Neutrophil (primary cell): ENCODE data around the gene NIT1.

ENCODE experiments used
- H3K27ac ChIP-seq: fragments of 200-600 bp; sonication (generic); 2 replicates; pipeline ENCODE4 v1.5.1; 2016; ENCODE audit warnings: mild to moderate bottlenecking, moderate library complexity
- H3K27me3 ChIP-seq: fragments of 200-600 bp; sonication (generic); 2 replicates; pipeline ENCODE4 v1.6.0; 2016; ENCODE audit warnings: mild to moderate bottlenecking
- H3K36me3 ChIP-seq: fragments of 200-600 bp; sonication (generic); 2 replicates; pipeline ENCODE4 v1.5.1; 2017
- H3K4me1 ChIP-seq, 2 experiments: fragments of 200-600 bp in 1 of 2; sonication (generic) in 1 of 2; 1 replicate in 1 of 2; 2 replicates in 1 of 2; pipeline versions ENCODE4 v1.5.1 to v1.6.1; 2013 to 2016; ENCODE audit warnings: low read depth in 1 of 2, low read length in 1 of 2, mild to moderate bottlenecking in 1 of 2, moderate library complexity in 1 of 2; ENCODE audit not compliant: control insufficient read depth in 1 of 2, insufficient read depth in 1 of 2
- H3K4me3 ChIP-seq, 2 experiments: fragments of 200-600 bp in 1 of 2; sonication (generic) in 1 of 2; 1 replicate in 1 of 2; 2 replicates in 1 of 2; pipeline ENCODE4 v1.5.1; 2013 to 2016; ENCODE audit warnings: low read depth in 1 of 2, low read length in 1 of 2, mild to moderate bottlenecking in 1 of 2, moderate library complexity in 1 of 2
- H3K9me3 ChIP-seq: fragments of 200-600 bp; sonication (generic); 2 replicates; pipeline ENCODE4 v1.5.1; 2016
- CTCF ChIP-seq: fragments of 200-600 bp; sonication (generic); IDR thresholded peaks from 2 replicates; pipeline ENCODE4 v1.5.1; 2016; ENCODE audit warnings: antibody characterized with exemption

NIT1 gene

DNA sequence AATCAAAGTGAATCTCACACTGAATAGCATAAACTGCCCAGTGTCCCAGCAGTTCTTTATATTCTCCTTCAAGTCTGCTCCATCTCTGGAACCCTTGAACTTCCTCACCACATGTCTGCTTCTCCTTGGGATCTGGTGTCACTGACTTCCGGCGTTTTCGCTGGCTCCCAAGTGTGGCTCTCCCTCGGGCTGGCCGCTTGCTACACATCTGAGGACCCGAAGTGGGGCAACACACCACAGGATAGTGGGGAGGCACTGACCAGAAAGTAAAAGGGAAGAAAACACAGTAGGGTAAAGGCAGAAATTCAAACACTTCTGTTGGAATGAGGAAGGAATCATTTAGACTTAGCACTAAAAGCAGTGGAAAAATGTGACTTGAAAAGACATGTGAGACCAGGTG lies 5.1 kb downstream of the NIT1 start:
- no peaks in the 10 kb centered on the region for H3K9me3 ChIP-seq
- peaks cover 77% of the 10 kb centered on the region for H3K36me3 ChIP-seq
- H3K4me1 ChIP-seq = peaks cover 51 to 56% of the 10 kb centered on the region in 2 experiments
- H3K4me3 ChIP-seq = no peak overlapping the region
- no peak for TF ChIP-seq CTCF
- H3K27me3 ChIP-seq = no peaks in the 10 kb centered on the region
- H3K27ac ChIP-seq = peak overlapping the region; percentile 91

GRCh38 chr1:161127649-161128048 lies 9.7 kb downstream of the NIT1 start:
- Histone ChIP-seq H3K4me1 (peaks cover 48 to 51% of the 10 kb centered on the region in 2 experiments), H3K27ac (peak overlapping the region; percentile 78), H3K27me3 (no peaks in the 10 kb centered on the region), H3K4me3 (peak overlapping the region; percentile 9 to 20), H3K9me3 (no peaks in the 10 kb centered on the region), H3K36me3 (peaks cover 63% of the 10 kb centered on the region)
- TF ChIP-seq CTCF = no peak

- Histone ChIP-seq H3K27me3 (no peaks in the 10 kb centered on the region), H3K4me1 (peaks cover 58 to 59% of the 10 kb centered on the region in 2 experiments), H3K9me3 (no peaks in the 10 kb centered on the region), H3K4me3 (no peak overlapping the region), H3K36me3 (peaks cover 51% of the 10 kb centered on the region), H3K27ac (peak overlapping the region; percentile 78)
- no peak for TF ChIP-seq CTCF
These were observed 10.9 kb downstream of the NIT1 start for GRCh38 chr1:161128591-161129420.

GRCh38 chr1:161130266-161130665 lies 12.4 kb downstream of the NIT1 start:
- H3K36me3 ChIP-seq = peaks cover 37% of the 10 kb centered on the region
- H3K4me3 ChIP-seq = no peak overlapping the region
- no peaks in the 10 kb centered on the region for H3K27me3 ChIP-seq

More at GRCh38 chr1:161130266-161130665, 12.4 kb downstream of the NIT1 start:
- no peak for TF ChIP-seq CTCF
- Histone ChIP-seq H3K27ac (peak overlapping the region; percentile 96), H3K4me1 (peaks cover 61 to 64% of the 10 kb centered on the region in 2 experiments), H3K9me3 (no peaks in the 10 kb centered on the region)
